Karpas-422 (cell line): ENCODE data around the gene FRAS1. TPM values are rescaled to one million over a fixed set of nuclear protein-coding genes. Genes with fewer than 3 reads are reported as not detected.
"Not testable (repeated sequence)": the region's sequence is repeated elsewhere in the genome, so short reads cannot be mapped to it uniquely, and the experiment has no call there.

ENCODE experiments used
- DNase-seq: peaks from one replicate; pipeline ENCODE4 v3.0.0-alpha.2; 2015
- H2AFZ ChIP-seq: fragments of 200-600 bp; sonication (generic); 2 replicates; pipeline ENCODE4 v1.6.1; 2014; ENCODE audit warnings: antibody characterized with exemption, low read length, mixed read lengths
- H3K27ac ChIP-seq: fragments of 200-600 bp; sonication (generic); 2 replicates; pipeline ENCODE4 v1.5.1; 2014; ENCODE audit warnings: mild to moderate bottlenecking, low read length, moderate library complexity
- H3K27me3 ChIP-seq: fragments of 200-600 bp; sonication (generic); 2 replicates; pipeline ENCODE4 v1.6.1; 2014; ENCODE audit warnings: low read length, mixed read lengths
- H3K36me3 ChIP-seq: fragments of 200-600 bp; sonication (generic); 2 replicates; pipeline ENCODE4 v1.6.1; 2014; ENCODE audit warnings: low read length, mixed read lengths; ENCODE audit not compliant: insufficient read depth
- H3K4me1 ChIP-seq: fragments of 200-600 bp; sonication (generic); 2 replicates; pipeline ENCODE4 v1.6.1; 2014; ENCODE audit warnings: mild to moderate bottlenecking, low read length, mixed read lengths
- H3K4me2 ChIP-seq: fragments of 200-600 bp; sonication (generic); 2 replicates; pipeline ENCODE4 v1.6.1; 2014; ENCODE audit warnings: low read length, low read depth, mild to moderate bottlenecking; ENCODE audit not compliant: poor library complexity, severe bottlenecking
- H3K4me3 ChIP-seq: fragments of 200-600 bp; sonication (generic); 2 replicates; pipeline ENCODE4 v1.5.1; 2014; ENCODE audit warnings: mild to moderate bottlenecking, antibody characterized with exemption, low read length, mixed read lengths
- H3K79me2 ChIP-seq: fragments of 200-600 bp; sonication (generic); 2 replicates; pipeline ENCODE4 v1.6.1; 2014; ENCODE audit warnings: mild to moderate bottlenecking, low read length, mixed read lengths
- H3K9ac ChIP-seq: fragments of 200-600 bp; sonication (generic); 2 replicates; pipeline ENCODE4 v1.6.0; 2014; ENCODE audit warnings: low read length
- H3K9me2 ChIP-seq: fragments of 200-600 bp; sonication (generic), shearing (Covaris generic); replicated peaks from 2 replicates; pipeline ENCODE4 v1.6.0; 2014; ENCODE audit warnings: mild to moderate bottlenecking, low read length, moderate library complexity; ENCODE audit not compliant: insufficient read depth
- H3K9me3 ChIP-seq: fragments of 300-700, 200-600 bp; sonication (generic); 2 replicates; pipeline ENCODE4 v1.6.1; 2014; ENCODE audit warnings: low read length, mixed read lengths
- H4K20me1 ChIP-seq: fragments of 200-600 bp; sonication (generic); 2 replicates; pipeline ENCODE4 v1.6.1; 2014; ENCODE audit warnings: mild to moderate bottlenecking, antibody characterized with exemption, low read length, low read depth; ENCODE audit not compliant: insufficient read depth
- total RNA-seq: library from RNA; depleted of rRNA; stranded (reverse); fragments of >200 nt; shearing (Covaris generic); gene quantifications from 2 replicates; pipeline ENCODE4 v1.2.3, GENCODE V29; 2014; ENCODE audit warnings: low replicate concordance

FRAS1 gene
- total RNA-seq, 1 experiment from 2014 or later: not detected

GRCh38 chr4:78324625-78325024, 267.5 kb downstream of the FRAS1 start:
- no peaks in the 10 kb centered on the region for H3K36me3 ChIP-seq
- H3K9ac ChIP-seq: no peak overlapping the region
- H2AFZ ChIP-seq: no peak overlapping the region
- H4K20me1 ChIP-seq: no peaks in the 10 kb centered on the region
- H3K4me3 ChIP-seq: no peak overlapping the region
- no peak overlapping the region for H3K27ac ChIP-seq
- no peaks in the 10 kb centered on the region for H3K4me1 ChIP-seq
- DNase-seq: no peak
- no peaks in the 10 kb centered on the region for H3K9me2 ChIP-seq
- no peaks in the 10 kb centered on the region for H3K9me3 ChIP-seq
- H3K27me3 ChIP-seq: no peaks in the 10 kb centered on the region
- no peaks in the 10 kb centered on the region for H3K79me2 ChIP-seq
- H3K4me2 ChIP-seq: no peak overlapping the region

- Histone ChIP-seq H2AFZ (no peak overlapping the region), H3K9ac (no peak overlapping the region), H3K4me3 (no peak overlapping the region), H3K9me3 (no peaks in the 10 kb centered on the region), H3K4me1 (no peaks in the 10 kb centered on the region), H3K27me3 (no peaks in the 10 kb centered on the region), H3K36me3 (no peaks in the 10 kb centered on the region), H3K79me2 (no peaks in the 10 kb centered on the region), H3K4me2 (no peak overlapping the region), H3K9me2 (no peaks in the 10 kb centered on the region), H3K27ac (no peak overlapping the region), H4K20me1 (no peaks in the 10 kb centered on the region)
- no peak for DNase-seq
These were observed 268.4 kb downstream of the FRAS1 start for GRCh38 chr4:78325271-78326157.

GRCh38 chr4:78328591-78328990, 271.5 kb downstream of the FRAS1 start:
- H3K9me3 ChIP-seq, H3K9ac ChIP-seq, H3K27me3 ChIP-seq, H2AFZ ChIP-seq, H3K36me3 ChIP-seq, DNase-seq, H3K9me2 ChIP-seq, H3K4me3 ChIP-seq, H3K27ac ChIP-seq, H4K20me1 ChIP-seq, H3K4me2 ChIP-seq, H3K4me1 ChIP-seq, H3K79me2 ChIP-seq: not testable (repeated sequence)

GRCh38 chr4:78331186-78331585, 274.1 kb downstream of the FRAS1 start:
- Histone ChIP-seq H4K20me1 (no peaks in the 10 kb centered on the region), H3K4me2 (no peak overlapping the region)

GRCh38 chr4:78331965-78332364, 274.8 kb downstream of the FRAS1 start:
- Histone ChIP-seq H3K4me2 (no peak overlapping the region), H3K9me2 (no peaks in the 10 kb centered on the region), H3K36me3 (no peaks in the 10 kb centered on the region), H3K4me1 (no peaks in the 10 kb centered on the region), H3K4me3 (no peak overlapping the region), H3K79me2 (no peaks in the 10 kb centered on the region), H4K20me1 (no peaks in the 10 kb centered on the region), H2AFZ (no peak overlapping the region), H3K27ac (no peak overlapping the region), H3K9me3 (no peaks in the 10 kb centered on the region), H3K27me3 (no peaks in the 10 kb centered on the region), H3K9ac (no peak overlapping the region)
- no peak for DNase-seq

More at GRCh38 chr4:78331186-78331585, 274.1 kb downstream of the FRAS1 start:
- DNase-seq: no peak
- no peaks in the 10 kb centered on the region for H3K9me3 ChIP-seq
- H3K79me2 ChIP-seq: no peaks in the 10 kb centered on the region
- no peaks in the 10 kb centered on the region for H3K9me2 ChIP-seq
- no peaks in the 10 kb centered on the region for H3K36me3 ChIP-seq
- H3K4me3 ChIP-seq: no peak overlapping the region
- no peaks in the 10 kb centered on the region for H3K27me3 ChIP-seq
- H3K9ac ChIP-seq: no peak overlapping the region
- H2AFZ ChIP-seq: no peak overlapping the region
- no peak overlapping the region for H3K27ac ChIP-seq
- no peaks in the 10 kb centered on the region for H3K4me1 ChIP-seq

- H2AFZ ChIP-seq: no peak overlapping the region
These were observed 275.9 kb downstream of the FRAS1 start for GRCh38 chr4:78332976-78333375.

GRCh38 chr4:78336093-78336943, 279.2 kb downstream of the FRAS1 start:
- H4K20me1 ChIP-seq: no peaks in the 10 kb centered on the region
- H3K36me3 ChIP-seq: no peaks in the 10 kb centered on the region
- DNase-seq: no peak
- no peaks in the 10 kb centered on the region for H3K79me2 ChIP-seq
- no peak overlapping the region for H3K4me3 ChIP-seq
- no peaks in the 10 kb centered on the region for H3K9me2 ChIP-seq
- no peak overlapping the region for H2AFZ ChIP-seq
- H3K4me2 ChIP-seq: no peak overlapping the region
- H3K27me3 ChIP-seq: no peaks in the 10 kb centered on the region
- H3K9me3 ChIP-seq: no peaks in the 10 kb centered on the region
- H3K4me1 ChIP-seq: no peaks in the 10 kb centered on the region
- H3K27ac ChIP-seq: no peak overlapping the region
- H3K9ac ChIP-seq: no peak overlapping the region

More at GRCh38 chr4:78332976-78333375, 275.9 kb downstream of the FRAS1 start:
- Histone ChIP-seq H3K4me3 (no peak overlapping the region), H3K27ac (no peak overlapping the region), H3K4me2 (no peak overlapping the region), H3K36me3 (no peaks in the 10 kb centered on the region), H3K4me1 (no peaks in the 10 kb centered on the region), H3K9me2 (no peaks in the 10 kb centered on the region), H3K9ac (no peak overlapping the region), H3K9me3 (no peaks in the 10 kb centered on the region), H3K27me3 (no peaks in the 10 kb centered on the region), H3K79me2 (no peaks in the 10 kb centered on the region), H4K20me1 (no peaks in the 10 kb centered on the region)
- DNase-seq: no peak
